ENCODE measurements around the gene HTRA2. TPM values are rescaled to one million over a fixed set of nuclear protein-coding genes. Genes with fewer than 3 reads are reported as not detected.

The HTRA2 gene
- total RNA-seq, 1 donor from 2014 or later = 64.1 TPM

GRCh38 chr2:74528600-74529356 lies 955 bp upstream of the HTRA2 start:
- peak overlapping the region; percentile 96 for H3K27ac Mint-ChIP-seq
- peaks cover 41% of the 10 kb centered on the region for H3K4me1 Mint-ChIP-seq (ENCODE audit: low read depth)
- intact Hi-C loops (cut with micrococcal nuclease) = loop anchor here (1.0 to 2.0 kb wide), 7 partner anchors 14 to 74 kb away; partner anchors contain the start of genes DOK1, INO80B, PCGF1 and TLX2
- H3K27me3 Mint-ChIP-seq (ENCODE audit: low read depth) = no peaks in the 10 kb centered on the region
- peak overlapping the region; percentile 99 for H3K4me3 Mint-ChIP-seq (ENCODE audit: low read depth)
- peaks cover 60% of the 10 kb centered on the region for H3K36me3 Mint-ChIP-seq (ENCODE audit: low read depth)
- no peaks in the 10 kb centered on the region for H3K9me3 Mint-ChIP-seq
- no peak for DNase-seq (ENCODE audit: low spot score)

GRCh38 chr2:74530239-74531187 lies 780 bp downstream of the HTRA2 start:
- Mint-ChIP-seq H3K36me3 (ENCODE audit: low read depth) (peaks cover 56% of the 10 kb centered on the region), H3K27ac (peak overlapping the region; percentile 96), H3K27me3 (ENCODE audit: low read depth) (no peaks in the 10 kb centered on the region), H3K4me3 (ENCODE audit: low read depth) (peak overlapping the region; percentile 99), H3K4me1 (ENCODE audit: low read depth) (peaks cover 41% of the 10 kb centered on the region), H3K9me3 (no peaks in the 10 kb centered on the region)
- intact Hi-C loops (cut with micrococcal nuclease) = loop anchor here (2.0 to 5.0 kb wide), 2 partner anchors 18 to 33 kb away; partner anchors contain the start of gene LBX2
- DNase-seq (ENCODE audit: low spot score) = peak; percentile 33

GRCh38 chr2:74531666-74532065 lies 1.9 kb downstream of the HTRA2 start:
- intact Hi-C loops (cut with micrococcal nuclease) = loop anchor here (2.0 to 5.0 kb wide), 2 partner anchors 17 to 34 kb away; partner anchors contain the start of gene LBX2
- H3K27me3 Mint-ChIP-seq (ENCODE audit: low read depth) = no peaks in the 10 kb centered on the region
- no peaks in the 10 kb centered on the region for H3K9me3 Mint-ChIP-seq
- peak overlapping the region; percentile 96 for H3K27ac Mint-ChIP-seq
- peak overlapping the region; percentile 99 for H3K4me3 Mint-ChIP-seq (ENCODE audit: low read depth)
- no peak for DNase-seq (ENCODE audit: low spot score)
- H3K36me3 Mint-ChIP-seq (ENCODE audit: low read depth) = peaks cover 46% of the 10 kb centered on the region
- peaks cover 35% of the 10 kb centered on the region for H3K4me1 Mint-ChIP-seq (ENCODE audit: low read depth)

- Mint-ChIP-seq H3K27ac (peak overlapping the region; percentile 66), H3K4me1 (ENCODE audit: low read depth) (peaks cover 30% of the 10 kb centered on the region), H3K27me3 (ENCODE audit: low read depth) (peaks cover under 1% of the 10 kb centered on the region), H3K4me3 (ENCODE audit: low read depth) (peak overlapping the region; percentile 68), H3K9me3 (no peaks in the 10 kb centered on the region), H3K36me3 (ENCODE audit: low read depth) (peaks cover 40% of the 10 kb centered on the region)
- intact Hi-C loops (cut with micrococcal nuclease) = loop anchor here (5.0 kb wide), 1 partner anchor 35 kb away; the partner anchor contains the start of gene LBX2
- DNase-seq (ENCODE audit: low spot score) = no peak
These were observed 2.5 kb downstream of the HTRA2 start for GRCh38 chr2:74532222-74532621.

- no peak overlapping the region for H3K4me3 Mint-ChIP-seq (ENCODE audit: low read depth)
- no peak overlapping the region for H3K27ac Mint-ChIP-seq
- intact Hi-C loops (cut with micrococcal nuclease) = loop anchor here (5.0 kb wide), 1 partner anchor 36 kb away; the partner anchor contains the start of gene LBX2
- no peaks in the 10 kb centered on the region for H3K9me3 Mint-ChIP-seq
- peaks cover 21% of the 10 kb centered on the region for H3K4me1 Mint-ChIP-seq (ENCODE audit: low read depth)
- DNase-seq (ENCODE audit: low spot score) = no peak
- peaks cover 28% of the 10 kb centered on the region for H3K36me3 Mint-ChIP-seq (ENCODE audit: low read depth)
- H3K27me3 Mint-ChIP-seq (ENCODE audit: low read depth) = peaks cover 9% of the 10 kb centered on the region
These were observed 3.7 kb downstream of the HTRA2 start for GRCh38 chr2:74533464-74533863.

- peaks cover 9% of the 10 kb centered on the region for H3K27me3 Mint-ChIP-seq (ENCODE audit: low read depth)
- H3K4me3 Mint-ChIP-seq (ENCODE audit: low read depth) = no peak overlapping the region
- H3K9me3 Mint-ChIP-seq = no peaks in the 10 kb centered on the region
- H3K36me3 Mint-ChIP-seq (ENCODE audit: low read depth) = peaks cover 20% of the 10 kb centered on the region
- H3K27ac Mint-ChIP-seq = no peak overlapping the region
- H3K4me1 Mint-ChIP-seq (ENCODE audit: low read depth) = peaks cover 26% of the 10 kb centered on the region
- no peak for DNase-seq (ENCODE audit: low spot score)
- intact Hi-C loops (cut with micrococcal nuclease) = loop anchor here (5.0 kb wide), 1 partner anchor 37 kb away; the partner anchor contains the start of gene LBX2
These were observed 4.7 kb downstream of the HTRA2 start for GRCh38 chr2:74534411-74534810.

GRCh38 chr2:74535440-74535965 lies 5.8 kb downstream of the HTRA2 start:
- Mint-ChIP-seq H3K4me3 (ENCODE audit: low read depth) (no peak overlapping the region), H3K27me3 (ENCODE audit: low read depth) (peaks cover 9% of the 10 kb centered on the region), H3K36me3 (ENCODE audit: low read depth) (peaks cover 20% of the 10 kb centered on the region), H3K9me3 (no peaks in the 10 kb centered on the region), H3K4me1 (ENCODE audit: low read depth) (peaks cover 25% of the 10 kb centered on the region), H3K27ac (no peak overlapping the region)
- no peak for DNase-seq (ENCODE audit: low spot score)
- intact Hi-C loops (cut with micrococcal nuclease) = no loop called here

GRCh38 chr2:74536166-74536950 lies 6.6 kb downstream of the HTRA2 start:
- no peaks in the 10 kb centered on the region for H3K9me3 Mint-ChIP-seq
- peaks cover 13% of the 10 kb centered on the region for H3K36me3 Mint-ChIP-seq (ENCODE audit: low read depth)
- H3K27me3 Mint-ChIP-seq (ENCODE audit: low read depth) = peaks cover 9% of the 10 kb centered on the region
- DNase-seq (ENCODE audit: low spot score) = no peak
- peaks cover 17% of the 10 kb centered on the region for H3K4me1 Mint-ChIP-seq (ENCODE audit: low read depth)
- intact Hi-C loops (cut with micrococcal nuclease) = no loop called here
- no peak overlapping the region for H3K4me3 Mint-ChIP-seq (ENCODE audit: low read depth)
- no peak overlapping the region for H3K27ac Mint-ChIP-seq

GRCh38 chr2:74537140-74537539 lies 7.4 kb downstream of the HTRA2 start:
- no peaks in the 10 kb centered on the region for H3K9me3 Mint-ChIP-seq
- intact Hi-C loops (cut with micrococcal nuclease) = no loop called here
- no peak overlapping the region for H3K4me3 Mint-ChIP-seq (ENCODE audit: low read depth)
- no peak for DNase-seq (ENCODE audit: low spot score)
- H3K27me3 Mint-ChIP-seq (ENCODE audit: low read depth) = peaks cover 9% of the 10 kb centered on the region
- H3K36me3 Mint-ChIP-seq (ENCODE audit: low read depth) = peaks cover 7% of the 10 kb centered on the region
- no peak overlapping the region for H3K27ac Mint-ChIP-seq
- peaks cover 10% of the 10 kb centered on the region for H3K4me1 Mint-ChIP-seq (ENCODE audit: low read depth)

- Mint-ChIP-seq H3K9me3 (no peaks in the 10 kb centered on the region), H3K27ac (no peak overlapping the region), H3K36me3 (ENCODE audit: low read depth) (no peaks in the 10 kb centered on the region), H3K4me3 (ENCODE audit: low read depth) (no peak overlapping the region), H3K4me1 (ENCODE audit: low read depth) (peaks cover 8% of the 10 kb centered on the region), H3K27me3 (ENCODE audit: low read depth) (peaks cover 13% of the 10 kb centered on the region)
- intact Hi-C loops (cut with micrococcal nuclease) = no loop called here
- DNase-seq (ENCODE audit: low spot score) = no peak
These were observed 9.2 kb downstream of the HTRA2 start for GRCh38 chr2:74538881-74539339.

- H3K27ac Mint-ChIP-seq = no peak overlapping the region
- DNase-seq (ENCODE audit: low spot score) = no peak
- peaks cover 8% of the 10 kb centered on the region for H3K4me1 Mint-ChIP-seq (ENCODE audit: low read depth)
- no peaks in the 10 kb centered on the region for H3K36me3 Mint-ChIP-seq (ENCODE audit: low read depth)
- H3K4me3 Mint-ChIP-seq (ENCODE audit: low read depth) = no peak overlapping the region
- H3K27me3 Mint-ChIP-seq (ENCODE audit: low read depth) = peaks cover 19% of the 10 kb centered on the region
- no peaks in the 10 kb centered on the region for H3K9me3 Mint-ChIP-seq
- intact Hi-C loops (cut with micrococcal nuclease) = no loop called here
These were observed 10.6 kb downstream of the HTRA2 start for GRCh38 chr2:74540291-74540690.

GRCh38 chr2:74542978-74543377 lies 13.2 kb downstream of the HTRA2 start:
- Mint-ChIP-seq H3K36me3 (ENCODE audit: low read depth) (no peaks in the 10 kb centered on the region), H3K27me3 (ENCODE audit: low read depth) (peaks cover 30% of the 10 kb centered on the region), H3K9me3 (no peaks in the 10 kb centered on the region), H3K4me1 (ENCODE audit: low read depth) (peaks cover 18% of the 10 kb centered on the region), H3K4me3 (ENCODE audit: low read depth) (no peak overlapping the region), H3K27ac (no peak overlapping the region)
- intact Hi-C loops (cut with micrococcal nuclease) = no loop called here
- no peak for DNase-seq (ENCODE audit: low spot score)

Data from activated T-helper 2 cell treated with anti-CD3 and anti-CD28 coated beads, Interferon-gamma antibody, Interleukin-2, Interleukin-4, amounts not matched to agents 10 μg/mL and 5 μg/mL and 100 μg/mL, durations not matched to agents 14 hours and 24 hours and 36 hours (primary cell).